Measurements from ENCODE around the gene TAX1BP3.
A peak's percentile ranks its signal among the peaks of the same experiment; 100 is the strongest.

Gene TAX1BP3

GRCh38 chr17:3688027-3688553 lies 19.7 kb upstream of the TAX1BP3 start:
- peak; percentile 63 for DNase-seq

- DNase-seq, result no peak
These were observed 16.8 kb upstream of the TAX1BP3 start for GRCh38 chr17:3685174-3685573.

GRCh38 chr17:3683054-3683511 lies 14.7 kb upstream of the TAX1BP3 start:
- peak; percentile 41 for DNase-seq

GRCh38 chr17:3682033-3682432 lies 13.7 kb upstream of the TAX1BP3 start:
- no peak for DNase-seq

GRCh38 chr17:3681565-3681964 lies 13.2 kb upstream of the TAX1BP3 start:
- DNase-seq, result no peak

GRCh38 chr17:3681057-3681456 lies 12.7 kb upstream of the TAX1BP3 start:
- DNase-seq, result no peak

GRCh38 chr17:3679531-3680126 lies 11.3 kb upstream of the TAX1BP3 start:
- DNase-seq, result no peak

- DNase-seq, result no peak
These were observed 10.6 kb upstream of the TAX1BP3 start for GRCh38 chr17:3678821-3679530.

- DNase-seq, result no peak
These were observed 9.9 kb upstream of the TAX1BP3 start for GRCh38 chr17:3678095-3678820.

GRCh38 chr17:3675886-3676285 lies 7.5 kb upstream of the TAX1BP3 start:
- DNase-seq, result no peak

- no peak for DNase-seq
These were observed 4.2 kb upstream of the TAX1BP3 start for GRCh38 chr17:3672571-3672970.

GRCh38 chr17:3669548-3669947 lies 1.2 kb upstream of the TAX1BP3 start:
- no peak for DNase-seq

GRCh38 chr17:3669085-3669347 lies 638 bp upstream of the TAX1BP3 start:
- DNase-seq, result no peak

GRCh38 chr17:3667366-3668278 lies 756 bp downstream of the TAX1BP3 start:
- DNase-seq, result no peak

- no peak for DNase-seq
These were observed 1.9 kb downstream of the TAX1BP3 start for GRCh38 chr17:3666516-3666915.

- no peak for DNase-seq
These were observed 2.5 kb downstream of the TAX1BP3 start for GRCh38 chr17:3665834-3666233.

- DNase-seq, result no peak
These were observed 5.0 kb downstream of the TAX1BP3 start for GRCh38 chr17:3663102-3664011.

- no peak for DNase-seq
These were observed 8.0 kb downstream of the TAX1BP3 start for GRCh38 chr17:3660311-3660891.

GRCh38 chr17:3659541-3660111 lies 8.8 kb downstream of the TAX1BP3 start:
- no peak for DNase-seq

- DNase-seq, result no peak
These were observed 9.5 kb downstream of the TAX1BP3 start for GRCh38 chr17:3658784-3659449.

Measured in NCI-H1436 (cell line).